Measurements from ENCODE around the gene SDCCAG8.

SDCCAG8 gene

GRCh38 chr1:243507672-243508302, 251.9 kb downstream of the SDCCAG8 start:
- H3K4me3 ChIP-seq = no peak overlapping the region
- no peak overlapping the region for H3K27ac ChIP-seq

DNA sequence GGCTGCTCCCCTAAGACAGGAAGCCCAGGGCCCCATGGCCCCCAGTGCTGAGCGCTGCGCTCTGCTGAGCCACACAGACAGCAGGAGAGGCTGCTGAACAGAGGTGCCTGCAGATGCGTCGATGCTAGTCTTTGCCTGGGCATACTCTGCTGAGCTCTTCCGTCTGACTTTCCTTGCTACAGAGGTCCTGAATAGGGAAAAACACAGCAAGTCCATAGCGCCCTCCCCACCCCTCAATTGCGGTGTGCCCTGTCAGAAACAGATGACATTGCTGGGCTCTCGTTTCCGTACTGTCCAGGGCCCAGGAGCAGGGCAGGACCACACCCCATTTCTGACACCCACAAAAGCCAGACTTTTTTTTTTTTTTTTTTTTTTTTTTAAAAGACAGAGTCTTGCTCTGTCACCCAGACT, 252.5 kb downstream of the SDCCAG8 start:
- Histone ChIP-seq H3K27ac (no peak overlapping the region), H3K4me3 (no peak overlapping the region)

DNA sequence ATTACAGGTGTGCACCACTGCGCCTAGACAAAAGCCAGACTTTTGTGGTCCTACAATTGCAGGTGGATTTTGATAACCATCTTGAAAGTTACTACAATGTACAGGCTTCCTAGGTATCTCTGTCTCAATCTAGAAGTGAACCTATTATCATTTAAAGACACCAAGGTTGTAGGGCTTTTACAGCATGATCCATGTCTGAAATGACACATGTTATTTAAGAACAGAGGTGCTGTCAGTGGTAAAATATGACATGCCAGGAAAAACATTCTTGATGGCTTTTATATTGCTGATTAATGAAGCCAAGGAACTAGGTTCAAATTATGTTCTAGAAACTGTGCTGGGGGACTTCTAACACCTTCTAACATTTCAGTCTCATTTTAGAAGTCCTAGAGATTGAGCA, 253.1 kb downstream of the SDCCAG8 start:
- Histone ChIP-seq H3K27ac (no peak overlapping the region), H3K4me3 (no peak overlapping the region)

DNA sequence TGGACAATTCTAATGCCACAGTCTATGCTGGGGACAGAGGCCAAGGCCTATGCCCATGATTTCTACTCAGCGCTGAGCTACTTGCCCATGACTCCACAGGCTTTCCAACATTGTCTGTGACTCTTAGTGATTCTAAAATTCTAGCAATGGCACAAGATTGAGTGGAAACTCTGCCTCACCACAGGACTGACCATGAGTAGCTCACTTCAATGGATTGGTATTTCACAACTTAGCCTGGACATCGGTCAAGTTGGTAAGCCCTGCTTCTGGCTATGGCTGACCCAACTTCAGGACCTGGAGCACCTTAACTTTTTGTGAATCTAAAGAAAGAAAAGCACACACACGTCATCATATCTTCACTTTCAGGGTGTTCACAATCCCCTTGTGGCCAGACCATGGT, 255.1 kb downstream of the SDCCAG8 start:
- no peak overlapping the region for H3K27ac ChIP-seq
- H3K4me3 ChIP-seq = no peak overlapping the region

- Histone ChIP-seq H3K27ac (no peak overlapping the region), H3K4me3 (no peak overlapping the region)
These were observed 258.1 kb downstream of the SDCCAG8 start for GRCh38 chr1:243513726-243514491.

DNA sequence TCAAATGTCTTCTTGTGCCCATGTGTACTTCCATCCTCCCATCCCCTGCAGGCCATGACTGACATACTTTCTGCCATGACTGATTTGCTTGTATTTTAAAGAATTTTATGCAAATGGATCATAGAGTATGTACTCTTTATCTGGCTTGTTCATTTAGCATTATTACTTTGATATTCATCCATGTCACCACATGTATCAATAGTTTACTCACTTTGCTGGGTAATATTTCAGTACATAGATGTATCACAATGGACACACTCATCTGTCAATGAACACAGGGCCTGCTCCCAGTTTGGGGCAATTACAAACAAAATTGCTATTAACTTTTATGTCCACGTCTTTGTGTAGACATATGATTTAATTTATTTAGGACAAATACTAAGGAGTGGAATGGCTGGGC, 259.1 kb downstream of the SDCCAG8 start:
- Histone ChIP-seq H3K27ac (no peak overlapping the region), H3K4me3 (no peak overlapping the region)

DNA sequence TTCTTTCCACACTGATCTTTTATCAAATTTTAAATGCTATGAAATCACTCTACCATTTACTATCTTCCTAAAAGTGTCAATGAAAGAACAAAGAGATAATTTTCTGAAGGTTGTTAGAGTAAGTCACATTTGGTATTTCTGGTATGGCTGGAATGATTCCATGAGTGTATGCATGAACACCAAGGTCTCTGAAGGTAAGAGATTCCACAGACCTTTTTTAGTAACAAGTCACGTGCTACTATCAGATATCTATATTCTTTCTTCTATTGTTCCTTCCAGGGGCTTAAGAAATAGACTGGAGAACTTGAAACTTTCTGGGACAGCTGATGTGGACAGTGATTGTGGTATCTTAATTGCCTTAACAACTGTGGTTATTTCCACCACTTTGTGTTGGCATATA, 265.0 kb downstream of the SDCCAG8 start:
- H3K4me3 ChIP-seq = no peak overlapping the region
- H3K27ac ChIP-seq = no peak overlapping the region

- no peak overlapping the region for H3K4me3 ChIP-seq
- no peak overlapping the region for H3K27ac ChIP-seq
These were observed 267.9 kb downstream of the SDCCAG8 start for GRCh38 chr1:243523766-243524165.

DNA sequence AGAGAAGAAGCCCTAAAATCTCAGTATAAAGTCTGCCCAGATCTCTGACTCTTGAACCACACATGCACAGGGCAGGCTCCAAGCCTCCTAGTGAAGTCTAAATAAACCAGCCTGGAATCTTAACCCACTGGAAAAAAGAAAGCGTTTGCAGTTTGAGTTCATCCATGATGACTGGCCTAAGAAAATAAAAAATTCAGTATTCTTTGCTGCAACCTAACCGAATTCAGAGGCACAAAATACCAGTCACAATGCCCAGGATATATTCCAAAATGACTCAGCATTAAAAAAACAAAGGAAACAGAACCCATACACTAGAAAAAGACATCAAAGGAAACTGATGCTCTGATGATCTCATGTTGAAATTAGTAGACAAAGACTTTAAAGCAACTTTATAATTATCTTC, 269.2 kb downstream of the SDCCAG8 start:
- Histone ChIP-seq H3K27ac (peak overlapping the region in 4 of 21 experiments; percentile 10 to 58 (median 31)), H3K4me3 (no peak overlapping the region)

DNA sequence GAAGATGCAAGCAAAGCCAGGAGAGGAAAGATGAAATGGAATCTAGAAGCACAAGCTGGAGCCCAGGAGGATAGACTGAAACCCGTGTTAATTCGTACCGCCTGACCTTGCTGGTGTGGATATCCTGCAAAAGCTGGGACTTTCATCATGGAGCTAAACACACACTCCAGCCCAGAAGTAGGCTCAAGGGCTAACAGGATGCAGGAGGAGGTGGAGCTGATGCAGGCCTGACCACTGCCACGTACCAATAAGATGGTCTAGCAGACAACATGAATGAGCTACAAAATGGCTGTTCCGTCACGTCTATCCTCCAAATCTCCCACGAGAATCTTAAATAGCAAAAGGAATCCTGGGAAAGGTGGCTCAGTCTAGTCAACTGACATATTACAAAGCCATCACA, 270.3 kb downstream of the SDCCAG8 start:
- H3K27ac ChIP-seq = no peak overlapping the region
- no peak overlapping the region for H3K4me3 ChIP-seq

DNA sequence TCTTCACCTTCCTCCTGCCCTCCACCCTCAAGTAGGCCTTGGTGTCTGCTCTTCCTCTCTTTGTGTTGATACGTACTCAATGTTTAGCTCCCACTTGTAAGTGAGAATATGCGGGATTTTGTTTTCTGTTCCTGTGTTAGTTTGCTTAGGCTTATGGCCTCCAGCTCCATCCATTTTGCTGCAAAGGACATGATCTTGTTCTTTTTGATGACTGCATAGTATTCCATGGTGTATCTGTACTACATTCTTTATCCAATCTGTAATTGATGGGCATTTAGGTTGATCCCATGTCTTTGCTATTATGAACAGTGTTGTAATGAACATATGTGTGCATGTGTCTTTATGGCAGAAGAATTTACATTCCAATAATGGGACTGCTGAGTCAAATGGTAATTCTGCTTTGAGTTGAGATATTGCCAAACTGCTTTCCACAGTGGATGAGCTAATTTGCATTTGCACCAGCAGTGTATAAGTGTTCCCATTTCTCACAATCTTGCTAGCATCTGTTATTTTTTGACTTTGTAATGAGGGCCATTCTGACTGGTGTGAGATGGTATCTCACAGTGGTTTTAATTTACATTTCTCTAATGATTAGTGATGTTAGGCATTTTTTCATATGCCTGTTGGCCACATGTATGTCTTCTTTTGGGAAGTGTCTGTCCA, 272.7 kb downstream of the SDCCAG8 start:
- Histone ChIP-seq H3K27ac (no peak overlapping the region), H3K4me3 (no peak overlapping the region)

DNA sequence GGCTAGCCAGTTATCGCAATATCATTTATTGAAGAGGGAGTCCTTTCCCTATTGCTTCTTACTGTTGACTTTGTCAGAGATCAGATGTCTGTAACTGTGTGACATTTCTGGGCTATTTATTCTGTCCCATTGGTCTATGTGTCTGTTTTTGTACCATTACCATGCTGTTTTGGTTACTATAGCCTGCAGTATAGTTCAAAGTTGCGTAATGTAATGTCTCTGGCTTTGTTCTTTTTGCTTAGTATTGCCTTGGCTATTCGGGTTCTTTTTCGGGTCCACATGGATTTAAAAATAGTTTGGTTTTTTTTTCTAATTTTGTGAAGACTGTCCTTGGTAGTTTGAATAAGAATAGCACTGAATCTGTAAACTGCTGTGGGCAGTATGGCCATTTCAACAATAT, 273.7 kb downstream of the SDCCAG8 start:
- no peak overlapping the region for H3K4me3 ChIP-seq
- no peak overlapping the region for H3K27ac ChIP-seq

- no peak overlapping the region for H3K27ac ChIP-seq
- no peak overlapping the region for H3K4me3 ChIP-seq
These were observed 279.2 kb downstream of the SDCCAG8 start for GRCh38 chr1:243535014-243535413.

DNA sequence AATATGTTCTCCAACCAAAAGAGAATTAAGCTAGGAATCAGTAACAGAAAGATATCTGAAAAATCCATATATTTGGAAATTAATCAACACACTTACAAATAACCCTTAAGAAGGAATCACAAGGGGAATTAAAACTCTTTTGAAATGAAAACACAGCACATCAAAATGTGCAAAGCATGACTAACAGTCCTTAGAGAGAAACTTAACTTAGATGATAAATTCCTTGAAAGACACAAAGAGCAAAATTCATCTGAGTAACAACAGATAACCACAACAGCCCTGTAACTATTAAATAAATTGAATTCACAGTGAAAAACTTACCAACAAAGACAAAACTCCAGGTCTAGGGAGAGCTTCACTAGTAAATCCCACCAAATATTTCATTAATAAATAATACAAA, 283.8 kb downstream of the SDCCAG8 start:
- Histone ChIP-seq H3K4me3 (no peak overlapping the region), H3K27ac (no peak overlapping the region)

GRCh38 chr1:243542739-243543415, 287.0 kb downstream of the SDCCAG8 start:
- no peak overlapping the region for H3K4me3 ChIP-seq
- H3K27ac ChIP-seq = no peak overlapping the region

GRCh38 chr1:243543501-243543900, 287.7 kb downstream of the SDCCAG8 start:
- Histone ChIP-seq H3K27ac (no peak overlapping the region), H3K4me3 (no peak overlapping the region)

GRCh38 chr1:243546457-243546856, 290.6 kb downstream of the SDCCAG8 start:
- no peak overlapping the region for H3K4me3 ChIP-seq
- no peak overlapping the region for H3K27ac ChIP-seq

- no peak overlapping the region for H3K4me3 ChIP-seq
- H3K27ac ChIP-seq = no peak overlapping the region
These were observed 292.1 kb downstream of the SDCCAG8 start for GRCh38 chr1:243547891-243548290.

DNA sequence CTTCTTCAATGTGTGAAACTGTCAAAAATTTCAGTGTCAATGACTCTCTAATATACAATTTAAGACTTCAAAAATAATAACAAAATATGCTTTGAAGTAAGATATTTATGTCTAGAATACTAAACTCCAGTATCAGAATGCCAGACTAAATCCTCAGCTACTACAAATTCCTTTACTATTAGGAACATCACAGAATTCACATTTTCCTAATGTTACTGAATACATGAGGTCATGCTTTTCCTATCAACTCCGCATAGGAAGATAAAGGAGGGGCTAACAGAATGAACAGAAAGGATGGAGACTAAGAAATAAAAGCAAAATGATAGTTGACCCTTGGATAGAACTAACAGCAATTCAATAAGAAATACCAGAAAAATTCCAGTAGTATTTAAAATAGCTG, 292.7 kb downstream of the SDCCAG8 start:
- no peak overlapping the region for H3K27ac ChIP-seq
- H3K4me3 ChIP-seq = no peak overlapping the region

DNA sequence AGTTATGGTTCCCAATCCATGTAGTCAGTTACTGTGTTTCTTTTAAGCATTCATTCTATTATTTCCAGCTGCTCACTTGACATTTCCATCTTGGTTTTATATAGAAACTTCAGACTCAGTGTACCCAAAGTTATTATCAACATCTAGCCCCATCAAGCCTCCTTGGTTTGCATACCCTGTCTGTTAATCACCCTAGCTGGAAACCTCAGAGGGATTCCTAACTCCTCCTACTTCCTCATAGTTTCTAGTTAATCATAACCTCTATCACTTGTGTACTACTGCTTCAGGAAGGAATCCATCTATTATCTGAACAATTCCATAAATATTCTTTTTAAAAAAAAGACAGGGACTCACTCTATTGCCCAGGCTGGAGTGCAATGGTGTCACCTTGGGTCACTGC, 293.3 kb downstream of the SDCCAG8 start:
- H3K4me3 ChIP-seq = no peak overlapping the region
- no peak overlapping the region for H3K27ac ChIP-seq

Data from skin epidermis (tissue), 12 donors.